ENCODE measurements around the gene IGSF9. TPM values are rescaled to one million over a fixed set of nuclear protein-coding genes. Genes with fewer than 3 reads are reported as not detected.

The IGSF9 gene
- total and polyA plus RNA-seq, 2 of the 13 experiments (the other 11 are each of a cell fraction or from before 2014, with no cell fraction given), result 0.03 TPM; not detected in 1

GRCh38 chr1:159974350-159974965 is 29.0 kb upstream of the IGSF9 start:
- Histone ChIP-seq H3K4me3 (replicated peaks in 1 of 3; ENCODE audit: insufficient read depth in 1 of 3, low read depth in 2 of 3, low read length in 3 of 3) (no peak overlapping the region), H3K27ac (ENCODE audit: extremely low read length, insufficient read depth, low read length) (no peak overlapping the region), H3K4me2 (ENCODE audit: low read depth, low read length) (no peak overlapping the region), H4K20me1 (ENCODE audit: insufficient read depth, low read length) (no peaks in the 10 kb centered on the region), H3K79me2 (ENCODE audit: insufficient read depth, low read length) (no peaks in the 10 kb centered on the region), H3K9me3 (ENCODE audit: low read length) (no peaks in the 10 kb centered on the region), H3K27me3 (ENCODE audit: control insufficient read depth in 1 of 2, insufficient read depth in 2 of 2, low read length in 2 of 2) (peaks cover 2 to 5% of the 10 kb centered on the region in 2 experiments; a peak in 1 of 5 replicates), H3K9ac (ENCODE audit: insufficient read depth, low read depth, low read length) (no peak overlapping the region), H3K36me3 (replicated peaks in 1 of 2; ENCODE audit: control insufficient read depth in 1 of 2, insufficient read depth in 2 of 2, low read length in 2 of 2) (no peaks in the 10 kb centered on the region), H3K4me1 (ENCODE audit: insufficient read depth, low read length) (peaks cover 32% of the 10 kb centered on the region), H2AFZ (ENCODE audit: low read length) (no peak overlapping the region)
- in situ Hi-C loops (cut with HindIII; ENCODE audit: extremely low pct_ligation_motif_present, low pct_unique_long_range_greater_than_20kb) (no loop called here), intact Hi-C loops (cut with micrococcal nuclease; ENCODE audit: unreplicated experiment) (no loop called here)
- ChIA-PET POLR2A (no interaction called here), CTCF (ENCODE audit: low intra/inter-chr PET ratio, low total read pairs) (no interaction called here)
- FAIRE-seq (no peak), DNase-seq (ENCODE audit: low spot score) (no peak), ATAC-seq (no peak)
- BruUV-seq (replicated peaks), result no TSS peak
- WGBS (ENCODE audit: low lambda C conversion rate), result 46% methylated on average over 7 of the region's 7 CpGs
- TF ChIP-seq ZBTB46 (CRISPR knock-in tag; IDR thresholded peaks at IDR 0.05; ENCODE audit: borderline replicate concordance) (no peak), ZNF609 (CRISPR knock-in tag; IDR thresholded peaks at IDR 0.05; ENCODE audit: borderline replicate concordance) (no peak), JUN (CRISPR knock-in tag; IDR thresholded peaks at IDR 0.05) (no peak), THRA (CRISPR knock-in tag; IDR thresholded peaks at IDR 0.05; ENCODE audit: borderline replicate concordance) (no peak), GTF3A (CRISPR knock-in tag; conservative IDR thresholded peaks at IDR 0.05) (no peak), MBD4 (IDR thresholded peaks at IDR 0.05; ENCODE audit: borderline replicate concordance, low read length) (no peak), HDAC6 (IDR thresholded peaks at IDR 0.05; ENCODE audit: low read depth, low read length) (no peak), FOXA1 (IDR thresholded peaks at IDR 0.05) (no peak), FOXA1 (CRISPR knock-in tag; IDR thresholded peaks at IDR 0.05) (no peak), ZNF280B (CRISPR knock-in tag; IDR thresholded peaks at IDR 0.05; ENCODE audit: borderline replicate concordance) (no peak), NRL (CRISPR knock-in tag; IDR thresholded peaks at IDR 0.05; ENCODE audit: borderline replicate concordance) (no peak), GPBP1L1 (CRISPR knock-in tag; IDR thresholded peaks at IDR 0.05) (no peak)
